HG03139 (cell line): ENCODE measurements around the gene BRAP.
"Not testable (repeated sequence)": the region's sequence is repeated elsewhere in the genome, so short reads cannot be mapped to it uniquely, and the experiment has no call there.

Experiments used
- ATAC-seq: cut with Tn5 transposase; IDR thresholded peaks from one replicate; pipeline ENCODE4 v1.9.1; 2021; ENCODE audit not compliant: unreplicated experiment

Gene BRAP

DNA sequence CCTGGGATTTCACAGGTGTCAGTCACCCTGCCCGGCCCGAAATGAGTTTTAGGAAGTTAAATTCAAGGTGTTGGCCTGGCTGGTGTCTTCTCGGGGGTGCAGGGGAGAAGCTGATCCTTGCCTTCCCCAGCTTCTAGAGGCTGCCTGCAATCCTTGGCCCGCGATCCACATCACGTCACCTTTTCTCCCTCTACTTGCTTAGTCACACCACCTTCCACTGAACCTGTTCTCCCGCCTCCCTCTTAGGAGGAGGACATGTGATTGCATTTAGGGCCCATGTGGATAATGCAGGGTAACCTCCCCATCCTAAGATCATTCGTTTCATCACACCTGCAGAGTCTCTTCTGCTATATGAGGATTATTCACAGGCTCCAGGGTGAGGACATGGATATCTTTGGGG, 61.2 kb downstream of the BRAP start:
- ATAC-seq, result no peak

DNA sequence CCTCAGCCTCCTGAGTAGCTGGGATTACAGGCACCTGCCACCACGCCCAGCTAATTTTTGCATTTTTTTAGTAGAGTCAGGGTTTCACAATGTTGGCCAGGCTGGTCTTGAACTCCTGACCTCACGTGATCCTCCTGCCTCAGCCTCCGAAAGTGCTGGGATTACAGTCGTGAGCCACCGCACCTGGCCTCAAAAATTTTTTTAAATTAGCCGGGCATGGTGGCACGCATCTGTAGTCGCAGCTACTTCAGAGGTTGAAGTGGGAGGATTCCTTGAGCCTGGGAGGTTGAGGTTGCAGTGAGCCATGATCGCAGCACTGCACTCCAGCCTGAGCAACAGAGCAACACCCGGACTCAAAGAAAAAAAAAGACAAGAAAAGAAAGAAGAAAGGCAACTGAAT, 67.9 kb downstream of the BRAP start:
- ATAC-seq, result not testable (repeated sequence)

DNA sequence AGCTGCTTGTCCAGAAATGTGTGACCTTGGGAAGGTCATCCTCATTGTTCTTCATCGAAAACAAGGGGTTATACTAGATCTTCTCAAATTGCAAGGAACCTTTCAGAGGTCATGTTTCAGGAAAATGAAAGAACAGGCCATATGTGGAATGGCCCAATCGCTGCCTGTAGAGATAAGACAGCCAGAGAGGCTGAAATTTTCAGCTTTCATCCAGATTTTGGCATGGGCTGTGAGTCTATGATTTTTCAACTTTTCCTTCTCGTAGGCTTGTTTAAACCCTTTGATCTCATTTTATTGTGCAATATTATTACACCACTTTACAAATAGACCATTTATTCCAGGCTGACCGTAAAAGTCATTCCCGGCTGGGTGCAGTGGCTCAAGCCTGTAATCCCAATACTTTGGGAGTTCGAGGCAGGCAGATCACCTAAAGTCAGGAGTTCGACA, 69.6 kb downstream of the BRAP start:
- ATAC-seq, result no peak

DNA sequence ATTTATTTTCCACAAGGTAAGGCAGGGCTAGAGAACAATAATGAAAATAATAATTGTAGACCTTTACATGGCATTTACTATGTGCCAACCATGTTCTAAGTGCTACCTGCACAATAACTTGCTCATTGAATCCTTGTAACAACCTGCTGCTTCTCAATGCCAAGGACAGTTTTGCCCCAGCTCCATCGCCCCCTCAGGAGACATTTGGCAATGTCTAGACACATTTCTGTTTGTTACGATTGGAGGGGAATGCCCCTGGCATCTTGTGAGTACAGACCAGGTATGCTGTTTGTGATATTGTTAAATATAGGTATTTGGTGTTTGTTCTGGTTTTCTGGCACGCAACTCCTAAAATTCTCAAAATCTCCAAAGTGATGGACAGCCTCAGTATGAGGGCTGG, 78.5 kb downstream of the BRAP start:
- no peak for ATAC-seq

DNA sequence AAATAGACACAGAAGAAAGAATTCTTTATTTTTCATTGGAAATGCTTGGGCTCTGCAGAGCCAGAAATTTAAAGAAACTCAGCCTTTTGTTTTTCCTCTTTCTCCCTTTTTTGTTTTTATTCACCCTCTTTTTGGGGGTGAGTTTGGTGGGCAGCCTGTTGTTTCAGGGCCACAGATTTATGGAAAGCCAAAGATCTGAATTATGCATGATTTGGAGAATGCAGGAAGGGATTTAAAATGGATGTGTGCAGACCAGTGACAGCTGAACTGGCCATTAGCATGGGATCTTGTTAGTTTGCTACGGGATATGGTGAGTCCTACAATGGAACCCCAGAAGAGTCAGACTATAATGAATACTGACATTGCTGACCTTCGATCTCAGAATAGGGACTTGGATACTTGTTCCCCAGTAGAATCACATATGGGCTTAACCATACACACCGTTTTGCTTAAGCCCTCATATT, 79.0 kb downstream of the BRAP start:
- no peak for ATAC-seq

DNA sequence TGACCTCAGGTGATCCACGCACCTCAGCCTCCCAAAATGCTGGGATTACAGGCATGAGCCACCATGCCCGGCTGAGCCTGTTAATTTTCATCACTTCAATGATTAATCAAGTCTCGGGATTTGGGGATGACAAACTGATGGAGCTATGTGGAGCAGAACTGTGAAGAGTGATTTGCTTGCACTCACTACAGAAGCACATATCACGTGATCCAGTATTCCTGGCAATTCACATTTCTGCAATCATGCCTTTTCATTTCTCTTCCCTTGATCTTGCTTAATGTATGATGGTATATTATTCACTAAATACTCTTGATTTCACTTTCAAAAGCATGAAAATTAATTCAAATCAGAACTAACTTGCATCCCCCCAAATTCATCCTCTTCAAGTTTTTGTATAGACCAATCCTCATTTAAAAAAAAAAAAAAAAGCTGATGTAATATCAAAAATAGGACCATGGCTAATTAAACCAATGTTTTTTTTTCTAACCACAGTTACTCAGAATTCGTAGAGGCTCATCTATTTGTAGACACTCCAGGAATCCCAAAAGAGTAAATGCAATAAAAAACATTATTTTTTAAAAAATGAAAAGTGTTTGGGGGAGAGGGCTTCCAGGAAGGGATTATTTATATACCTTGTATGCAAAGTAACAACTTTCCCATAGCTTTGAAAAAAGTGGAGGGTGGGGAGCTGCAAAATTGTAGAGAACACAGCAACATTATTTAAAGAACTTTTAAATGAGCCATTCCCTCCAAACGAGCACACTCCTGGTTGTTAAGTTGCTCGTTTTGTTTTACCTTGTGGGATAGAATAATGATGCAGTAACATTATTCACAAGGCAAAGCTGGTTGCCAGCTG, 79.6 kb downstream of the BRAP start:
- no peak for ATAC-seq

DNA sequence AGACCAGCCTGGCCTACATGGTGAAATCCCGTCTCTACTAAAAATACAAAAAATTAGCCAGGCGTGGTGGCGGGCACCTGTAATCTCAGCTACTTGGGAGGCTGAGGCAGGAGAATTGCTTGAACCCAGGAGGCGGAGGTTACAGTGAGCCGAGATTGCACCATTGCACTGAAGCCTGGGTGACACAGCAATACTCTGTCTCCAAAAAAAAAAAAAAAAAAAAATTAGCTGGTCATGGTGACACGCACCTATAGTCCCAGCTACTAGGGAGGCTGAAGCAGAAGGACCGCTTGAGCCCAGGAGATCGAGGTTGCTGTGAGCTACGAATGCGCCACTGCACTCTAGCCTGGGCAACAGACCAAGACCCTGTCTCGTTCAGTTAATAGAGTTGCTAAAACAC, 82.9 kb downstream of the BRAP start:
- not testable (repeated sequence) for ATAC-seq

DNA sequence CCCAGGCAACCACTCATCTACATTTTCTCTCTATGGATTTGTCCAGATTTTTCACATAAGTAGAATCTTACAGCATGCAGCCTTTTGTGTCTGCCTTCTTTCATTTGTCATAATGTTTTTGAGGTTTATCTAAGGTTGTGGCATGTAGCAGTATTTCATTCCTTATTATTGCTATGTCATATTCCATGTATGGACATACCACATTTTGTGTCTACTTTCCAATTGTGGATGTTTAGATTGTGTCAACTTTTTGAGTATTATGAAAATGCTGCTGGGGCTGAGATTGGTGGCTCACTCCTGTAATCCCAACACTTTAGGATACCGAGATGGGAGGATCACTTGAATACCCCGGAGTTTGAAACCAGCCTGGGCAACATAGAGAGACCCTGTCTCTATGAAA, 83.4 kb downstream of the BRAP start:
- no peak for ATAC-seq

DNA sequence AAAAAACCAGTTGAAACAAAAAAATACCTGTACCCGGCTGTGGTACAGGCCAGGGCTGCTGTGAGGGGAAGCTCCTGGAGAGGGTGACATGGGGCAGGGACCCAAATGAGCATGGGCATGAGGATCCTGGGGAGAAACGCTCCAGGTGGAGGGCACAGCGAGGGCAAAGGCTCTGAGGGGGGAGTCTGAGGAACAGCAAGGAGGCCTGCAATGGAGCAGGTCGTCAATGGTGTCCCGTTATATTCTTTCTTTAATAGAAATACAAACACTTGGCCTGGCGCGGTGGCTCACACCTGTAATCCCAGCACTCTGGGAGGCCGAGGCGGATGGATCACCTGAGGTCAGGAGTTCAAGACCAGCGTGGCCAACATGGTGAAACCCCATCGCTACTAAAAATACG, 84.8 kb downstream of the BRAP start:
- ATAC-seq, result not testable (repeated sequence)

DNA sequence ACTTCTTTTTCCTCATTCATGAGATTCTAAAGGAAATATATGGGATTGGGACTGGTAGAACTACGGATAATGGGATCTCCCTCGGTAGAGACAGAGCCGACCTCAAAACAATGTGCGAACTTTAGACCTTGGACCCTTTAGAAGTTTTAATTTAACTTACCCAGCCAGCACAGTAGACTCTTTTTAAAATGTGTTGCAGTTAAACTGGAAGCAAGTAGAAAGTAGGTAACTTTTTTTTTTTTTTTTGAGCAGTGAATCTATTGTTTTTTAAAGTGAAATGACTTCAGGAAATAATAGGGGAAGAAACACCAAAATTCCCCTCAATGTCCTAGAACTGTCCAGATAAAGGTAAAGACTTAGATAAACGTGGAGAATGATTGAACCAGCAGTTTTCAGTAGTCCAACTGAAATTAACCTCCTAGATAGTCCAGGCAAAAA, 85.5 kb downstream of the BRAP start:
- no peak for ATAC-seq

DNA sequence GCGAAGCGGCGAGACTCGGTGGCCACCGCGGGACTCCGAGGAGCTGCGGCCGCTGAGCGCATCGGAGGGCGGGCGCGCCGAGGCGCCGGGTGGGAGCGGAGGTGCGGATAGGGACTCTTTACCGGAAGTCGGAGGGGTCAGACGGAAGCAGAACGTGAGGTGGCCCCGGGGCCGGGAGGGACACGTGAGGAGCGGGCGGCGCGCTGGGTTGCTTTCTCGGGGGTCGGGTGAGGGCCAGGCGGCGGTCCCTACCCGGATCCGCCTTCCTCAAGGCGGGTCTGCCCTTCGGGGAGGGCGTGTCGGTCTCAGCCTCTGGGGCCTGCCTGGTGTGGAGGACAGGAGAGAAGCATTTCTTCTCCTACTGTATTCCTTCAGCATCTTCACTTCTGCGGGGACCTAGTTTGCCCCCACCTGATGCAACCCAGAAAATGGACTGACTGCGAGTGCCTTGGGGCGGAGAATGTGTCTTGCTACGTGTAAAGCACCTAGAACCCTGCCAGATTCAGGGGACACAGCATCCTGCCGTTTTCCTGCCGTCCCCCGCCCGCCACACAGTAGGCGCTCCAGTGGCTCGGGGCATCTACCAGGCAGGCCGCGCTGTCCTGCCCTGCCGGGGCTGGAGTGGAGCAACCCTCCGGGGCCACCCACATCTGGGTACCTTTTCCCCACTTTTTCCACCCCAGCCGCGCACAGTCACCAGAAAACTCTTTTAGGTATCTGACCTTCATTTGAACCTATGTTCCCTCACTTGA, 86.1 kb downstream of the BRAP start:
- ATAC-seq, result peak; percentile 67

DNA sequence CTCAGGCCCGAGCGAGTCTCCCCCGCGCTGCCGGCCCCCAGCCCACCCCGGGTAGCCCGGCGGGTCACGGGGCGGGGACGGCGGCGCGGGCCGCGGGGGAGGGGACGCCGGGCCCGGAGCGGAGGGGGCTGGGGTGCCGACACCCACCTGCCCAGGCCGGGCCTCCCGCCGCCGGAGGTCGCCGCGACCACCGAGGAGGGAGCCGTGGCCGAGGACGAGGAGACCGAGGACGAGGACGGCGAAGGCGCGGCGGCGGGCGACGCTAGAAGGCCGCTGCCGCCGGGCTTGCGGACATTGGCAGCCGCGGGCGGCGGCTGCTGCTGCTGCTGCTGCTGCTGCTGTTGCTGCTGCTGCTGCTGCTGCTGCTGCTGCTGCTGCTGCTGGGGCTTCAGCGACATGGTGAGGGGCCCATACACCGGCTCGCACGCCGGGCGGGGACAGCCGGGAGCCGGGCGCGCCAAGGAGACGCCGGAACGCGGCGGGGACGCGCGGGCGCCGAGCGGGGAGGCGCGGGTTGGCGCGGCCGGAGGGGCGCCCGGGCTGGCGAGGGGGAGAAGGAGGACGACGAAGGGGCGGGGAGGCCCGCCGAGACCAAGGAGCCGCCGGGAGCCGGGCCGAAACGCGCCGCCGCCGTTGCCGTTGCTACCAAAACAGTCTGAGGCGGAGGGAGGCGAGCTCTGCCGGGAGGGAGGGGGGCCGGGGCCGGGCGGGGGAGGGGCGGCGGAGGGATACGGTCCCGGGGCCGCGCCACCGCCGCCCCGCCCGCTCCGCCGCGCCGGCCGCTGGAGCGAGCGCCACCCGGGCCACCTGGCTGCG, 86.9 kb downstream of the BRAP start, which contains the start of gene ATXN2:
Gene ATXN2, minus strand, starts transcription at position 679 of the 816 bp plus-strand sequence. Its CDS starts 281 bp downstream, at position 398.
- peak; percentile 42 for ATAC-seq

DNA sequence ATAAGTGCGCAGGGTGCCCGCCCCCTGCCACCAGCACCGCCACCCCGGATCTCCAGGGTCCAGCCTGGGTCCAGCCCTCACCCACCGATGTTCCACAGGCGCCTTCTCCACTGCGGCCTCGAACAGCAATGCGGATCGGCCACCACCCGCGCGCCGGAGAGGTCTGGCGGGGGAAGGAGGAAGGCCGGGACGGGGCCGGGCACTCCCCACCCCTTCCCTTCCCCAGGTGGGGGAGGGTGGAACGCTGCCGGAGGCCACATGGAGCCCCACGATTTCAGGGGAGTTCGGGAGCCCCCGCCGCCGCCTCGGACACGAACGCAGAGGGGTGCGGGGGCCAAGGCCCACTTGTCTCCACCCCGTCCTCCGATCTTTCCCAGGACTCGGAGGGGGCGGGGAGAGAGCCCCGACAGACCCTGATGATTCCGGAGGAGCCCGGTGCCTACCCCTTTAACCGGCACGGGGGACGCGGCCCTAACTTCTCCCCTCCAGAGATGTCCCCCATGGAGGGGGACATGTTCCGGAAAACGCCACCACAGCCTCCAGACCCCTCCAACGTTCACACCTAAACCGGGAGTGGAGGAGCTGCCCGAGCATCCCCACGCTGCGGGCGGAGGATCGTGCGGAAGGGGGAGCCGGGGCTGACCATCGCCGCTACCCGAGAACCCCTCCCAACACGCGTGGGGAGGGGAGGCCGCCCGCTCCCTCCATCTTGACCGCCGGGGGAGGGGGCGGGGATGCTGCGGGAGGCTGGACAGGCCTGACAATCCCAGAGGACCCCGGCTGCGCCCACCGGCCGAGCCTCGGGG, 87.7 kb downstream of the BRAP start:
- ATAC-seq, result no peak

DNA sequence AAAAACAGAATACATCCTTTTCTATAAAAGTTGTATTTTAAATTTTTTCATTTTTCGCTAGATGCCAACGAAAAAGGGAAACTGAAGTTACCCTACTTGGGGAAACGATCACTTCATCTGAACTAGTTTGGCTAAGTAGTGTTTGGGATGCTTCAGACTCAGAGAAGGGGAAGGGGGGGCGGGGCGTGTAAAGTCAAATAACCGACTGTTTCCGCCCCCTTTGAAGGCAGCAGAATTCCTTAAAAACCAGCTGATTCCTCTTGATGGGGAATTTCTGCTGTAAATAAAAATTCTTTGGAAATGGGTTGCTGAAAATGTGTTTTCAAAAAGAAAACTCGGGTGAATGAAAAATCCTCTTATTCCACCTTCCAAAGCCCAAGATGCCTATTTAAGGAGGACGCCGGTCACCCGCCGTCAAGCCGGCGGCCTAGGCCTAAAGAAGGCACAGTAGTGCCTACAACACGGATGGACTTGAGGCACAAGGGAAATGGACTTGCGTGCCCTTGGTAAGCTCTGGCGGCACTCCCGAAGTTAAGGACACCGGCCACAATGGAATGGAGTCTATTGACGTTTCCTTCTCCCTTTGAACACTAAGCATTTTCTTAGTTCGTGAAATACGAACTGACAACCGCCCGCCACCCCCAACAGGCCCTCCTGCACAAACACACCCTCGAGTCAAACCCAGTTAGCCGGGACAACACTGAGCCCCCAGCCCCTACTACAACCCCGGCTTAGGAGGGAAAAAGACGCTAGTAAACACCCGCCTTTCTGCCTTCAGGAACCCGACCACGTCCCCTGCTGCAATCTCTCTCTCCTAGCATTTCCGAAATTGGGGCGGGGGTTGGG, 88.5 kb downstream of the BRAP start:
- no peak for ATAC-seq

DNA sequence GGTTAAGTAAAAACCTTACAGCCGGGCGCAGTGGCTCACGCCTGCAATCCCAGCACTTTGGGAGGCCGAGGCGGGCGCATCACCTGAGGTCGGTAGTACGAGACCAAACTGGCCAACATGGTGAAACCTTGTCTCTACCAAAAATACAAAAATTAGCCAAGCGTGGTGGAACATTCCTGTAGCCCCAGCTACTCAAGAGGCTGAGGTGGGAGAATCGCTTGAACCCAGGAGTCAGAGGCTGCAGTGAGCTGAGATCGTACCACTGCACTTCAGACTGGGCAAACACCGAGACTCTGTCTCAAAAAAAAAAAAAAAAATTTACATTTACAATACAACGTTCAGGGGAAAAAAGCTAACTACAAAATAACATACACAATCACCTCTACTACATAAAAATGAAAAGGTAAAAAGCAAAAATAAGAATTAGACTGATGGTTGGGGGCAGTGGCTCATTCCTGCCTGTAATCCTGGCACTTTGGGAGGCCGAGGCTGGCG, 90.4 kb downstream of the BRAP start:
- not testable (repeated sequence) for ATAC-seq
